Karpas-422 (cell line): ENCODE measurements around the gene LRRC4B. TPM values are rescaled to one million over a fixed set of nuclear protein-coding genes. Genes with fewer than 3 reads are reported as not detected.

Source experiments
- DNase-seq: peaks from one replicate; pipeline ENCODE4 v3.0.0-alpha.2; 2015
- H2AFZ ChIP-seq: fragments of 200-600 bp; sonication (generic); 2 replicates; pipeline ENCODE4 v1.6.1; 2014; ENCODE audit warnings: antibody characterized with exemption, low read length, mixed read lengths
- H3K27ac ChIP-seq: fragments of 200-600 bp; sonication (generic); 2 replicates; pipeline ENCODE4 v1.5.1; 2014; ENCODE audit warnings: mild to moderate bottlenecking, low read length, moderate library complexity
- H3K27me3 ChIP-seq: fragments of 200-600 bp; sonication (generic); 2 replicates; pipeline ENCODE4 v1.6.1; 2014; ENCODE audit warnings: low read length, mixed read lengths
- H3K36me3 ChIP-seq: fragments of 200-600 bp; sonication (generic); 2 replicates; pipeline ENCODE4 v1.6.1; 2014; ENCODE audit warnings: low read length, mixed read lengths; ENCODE audit not compliant: insufficient read depth
- H3K4me1 ChIP-seq: fragments of 200-600 bp; sonication (generic); 2 replicates; pipeline ENCODE4 v1.6.1; 2014; ENCODE audit warnings: mild to moderate bottlenecking, low read length, mixed read lengths
- H3K4me2 ChIP-seq: fragments of 200-600 bp; sonication (generic); 2 replicates; pipeline ENCODE4 v1.6.1; 2014; ENCODE audit warnings: low read length, low read depth, mild to moderate bottlenecking; ENCODE audit not compliant: poor library complexity, severe bottlenecking
- H3K4me3 ChIP-seq: fragments of 200-600 bp; sonication (generic); 2 replicates; pipeline ENCODE4 v1.5.1; 2014; ENCODE audit warnings: mild to moderate bottlenecking, antibody characterized with exemption, low read length, mixed read lengths
- H3K79me2 ChIP-seq: fragments of 200-600 bp; sonication (generic); 2 replicates; pipeline ENCODE4 v1.6.1; 2014; ENCODE audit warnings: mild to moderate bottlenecking, low read length, mixed read lengths
- H3K9ac ChIP-seq: fragments of 200-600 bp; sonication (generic); 2 replicates; pipeline ENCODE4 v1.6.0; 2014; ENCODE audit warnings: low read length
- H3K9me2 ChIP-seq: fragments of 200-600 bp; sonication (generic), shearing (Covaris generic); replicated peaks from 2 replicates; pipeline ENCODE4 v1.6.0; 2014; ENCODE audit warnings: mild to moderate bottlenecking, low read length, moderate library complexity; ENCODE audit not compliant: insufficient read depth
- H3K9me3 ChIP-seq: fragments of 300-700, 200-600 bp; sonication (generic); 2 replicates; pipeline ENCODE4 v1.6.1; 2014; ENCODE audit warnings: low read length, mixed read lengths
- H4K20me1 ChIP-seq: fragments of 200-600 bp; sonication (generic); 2 replicates; pipeline ENCODE4 v1.6.1; 2014; ENCODE audit warnings: mild to moderate bottlenecking, antibody characterized with exemption, low read length, low read depth; ENCODE audit not compliant: insufficient read depth
- total RNA-seq: library from RNA; depleted of rRNA; stranded (reverse); fragments of >200 nt; shearing (Covaris generic); gene quantifications from 2 replicates; pipeline ENCODE4 v1.2.3, GENCODE V29; 2014; ENCODE audit warnings: low replicate concordance

LRRC4B gene
- total RNA-seq, 1 experiment from 2014 or later: not detected

DNA sequence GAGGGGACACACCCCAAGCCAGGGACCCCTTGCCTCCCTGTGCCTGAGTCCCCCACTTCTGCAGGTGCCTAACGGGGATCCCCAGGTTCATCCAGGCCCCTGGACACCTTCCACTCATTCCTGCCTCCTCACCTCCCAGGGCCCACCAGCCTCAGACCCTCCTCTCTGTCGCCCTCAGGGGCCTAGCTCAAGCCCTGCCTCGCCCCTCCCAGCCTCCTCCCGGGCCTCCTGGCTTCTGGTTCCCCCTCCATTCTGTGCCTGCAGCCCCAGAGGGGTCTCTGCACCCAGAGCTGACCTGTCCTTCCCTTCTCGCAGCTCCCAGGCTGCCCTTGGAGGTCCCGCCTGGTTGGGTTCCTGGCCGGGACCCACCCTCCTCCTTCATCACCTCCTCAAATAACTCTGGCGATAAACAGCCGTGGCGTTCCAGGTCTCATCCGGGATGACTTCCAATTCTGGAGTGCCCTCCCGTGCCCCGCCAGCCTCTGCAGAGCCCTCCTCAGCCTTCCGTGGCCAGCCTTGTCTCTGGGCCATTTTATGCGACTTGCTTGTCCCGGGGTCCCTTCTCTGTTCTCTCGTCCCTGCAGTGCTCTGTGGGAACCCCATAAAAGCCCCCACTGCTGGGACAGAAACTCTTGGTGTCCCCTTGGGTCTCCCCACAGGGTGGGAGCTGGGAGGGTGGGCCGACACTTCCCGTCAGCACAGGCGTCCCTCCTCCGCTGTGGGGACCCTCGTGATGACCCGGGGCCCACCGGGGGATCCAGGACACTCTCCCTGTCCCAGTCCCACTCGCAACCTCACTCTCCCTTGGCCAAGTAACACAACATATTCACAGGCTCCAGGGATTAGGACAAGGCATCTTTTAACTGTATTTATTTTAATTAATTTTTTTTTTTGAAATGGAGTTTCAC lies 66.4 kb downstream of the LRRC4B start:
- H3K79me2 ChIP-seq: no peaks in the 10 kb centered on the region
- no peaks in the 10 kb centered on the region for H3K9me3 ChIP-seq
- H3K4me2 ChIP-seq: no peak overlapping the region
- DNase-seq: no peak
- H3K4me1 ChIP-seq: peaks cover 15% of the 10 kb centered on the region
- H4K20me1 ChIP-seq: no peaks in the 10 kb centered on the region
- H3K9me2 ChIP-seq: no peaks in the 10 kb centered on the region
- no peak overlapping the region for H3K9ac ChIP-seq
- no peaks in the 10 kb centered on the region for H3K36me3 ChIP-seq
- H3K4me3 ChIP-seq: no peak overlapping the region
- H3K27ac ChIP-seq: no peak overlapping the region
- H3K27me3 ChIP-seq: no peaks in the 10 kb centered on the region
- H2AFZ ChIP-seq: no peak overlapping the region

GRCh38 chr19:50501186-50501567 lies 67.1 kb downstream of the LRRC4B start:
- H3K27ac ChIP-seq: no peak overlapping the region
- no peak for DNase-seq
- no peaks in the 10 kb centered on the region for H4K20me1 ChIP-seq
- H3K4me2 ChIP-seq: no peak overlapping the region
- H3K9me3 ChIP-seq: no peaks in the 10 kb centered on the region
- no peaks in the 10 kb centered on the region for H3K79me2 ChIP-seq
- H3K4me3 ChIP-seq: no peak overlapping the region
- no peaks in the 10 kb centered on the region for H3K27me3 ChIP-seq
- no peak overlapping the region for H3K9ac ChIP-seq
- no peaks in the 10 kb centered on the region for H3K36me3 ChIP-seq
- H3K9me2 ChIP-seq: no peaks in the 10 kb centered on the region
- H3K4me1 ChIP-seq: peaks cover 15% of the 10 kb centered on the region
- H2AFZ ChIP-seq: no peak overlapping the region

DNA sequence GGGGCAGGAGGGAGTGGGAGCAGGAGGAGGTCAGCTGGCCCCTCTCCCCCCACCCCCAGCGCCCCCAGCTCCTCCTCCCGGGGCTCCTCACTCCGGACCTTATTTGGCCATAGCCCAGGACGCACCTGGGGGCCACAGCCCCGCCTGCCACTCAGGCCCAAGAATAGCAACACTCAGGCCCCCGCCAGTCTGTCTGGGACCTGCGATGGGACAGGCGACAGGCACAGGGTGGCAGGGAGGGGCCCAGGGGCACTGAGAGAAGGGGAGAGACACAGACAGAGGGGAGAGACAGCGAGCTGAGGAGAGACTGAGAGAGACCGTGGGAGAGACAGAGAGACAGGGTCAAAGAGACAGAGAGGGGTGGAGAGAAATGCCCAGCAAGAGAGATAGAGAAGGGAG lies 67.5 kb downstream of the LRRC4B start:
- H3K9ac ChIP-seq: no peak overlapping the region
- no peak overlapping the region for H3K27ac ChIP-seq
- H4K20me1 ChIP-seq: no peaks in the 10 kb centered on the region
- DNase-seq: no peak
- H3K4me2 ChIP-seq: no peak overlapping the region
- no peaks in the 10 kb centered on the region for H3K79me2 ChIP-seq
- no peaks in the 10 kb centered on the region for H3K36me3 ChIP-seq
- H3K9me3 ChIP-seq: no peaks in the 10 kb centered on the region
- no peaks in the 10 kb centered on the region for H3K9me2 ChIP-seq
- H3K27me3 ChIP-seq: no peaks in the 10 kb centered on the region
- H2AFZ ChIP-seq: no peak overlapping the region
- peaks cover 15% of the 10 kb centered on the region for H3K4me1 ChIP-seq
- H3K4me3 ChIP-seq: no peak overlapping the region

- peaks cover 15% of the 10 kb centered on the region for H3K4me1 ChIP-seq
- H3K9ac ChIP-seq: no peak overlapping the region
- H3K9me2 ChIP-seq: no peaks in the 10 kb centered on the region
- H2AFZ ChIP-seq: no peak overlapping the region
- peak; percentile 78 for DNase-seq
- no peaks in the 10 kb centered on the region for H3K36me3 ChIP-seq
- H3K27ac ChIP-seq: no peak overlapping the region
- peak overlapping the region; percentile 21 for H3K4me2 ChIP-seq
- H4K20me1 ChIP-seq: no peaks in the 10 kb centered on the region
- no peaks in the 10 kb centered on the region for H3K9me3 ChIP-seq
- H3K27me3 ChIP-seq: no peaks in the 10 kb centered on the region
- H3K79me2 ChIP-seq: no peaks in the 10 kb centered on the region
- H3K4me3 ChIP-seq: no peak overlapping the region
These were observed 68.0 kb downstream of the LRRC4B start for GRCh38 chr19:50500060-50500752.

DNA sequence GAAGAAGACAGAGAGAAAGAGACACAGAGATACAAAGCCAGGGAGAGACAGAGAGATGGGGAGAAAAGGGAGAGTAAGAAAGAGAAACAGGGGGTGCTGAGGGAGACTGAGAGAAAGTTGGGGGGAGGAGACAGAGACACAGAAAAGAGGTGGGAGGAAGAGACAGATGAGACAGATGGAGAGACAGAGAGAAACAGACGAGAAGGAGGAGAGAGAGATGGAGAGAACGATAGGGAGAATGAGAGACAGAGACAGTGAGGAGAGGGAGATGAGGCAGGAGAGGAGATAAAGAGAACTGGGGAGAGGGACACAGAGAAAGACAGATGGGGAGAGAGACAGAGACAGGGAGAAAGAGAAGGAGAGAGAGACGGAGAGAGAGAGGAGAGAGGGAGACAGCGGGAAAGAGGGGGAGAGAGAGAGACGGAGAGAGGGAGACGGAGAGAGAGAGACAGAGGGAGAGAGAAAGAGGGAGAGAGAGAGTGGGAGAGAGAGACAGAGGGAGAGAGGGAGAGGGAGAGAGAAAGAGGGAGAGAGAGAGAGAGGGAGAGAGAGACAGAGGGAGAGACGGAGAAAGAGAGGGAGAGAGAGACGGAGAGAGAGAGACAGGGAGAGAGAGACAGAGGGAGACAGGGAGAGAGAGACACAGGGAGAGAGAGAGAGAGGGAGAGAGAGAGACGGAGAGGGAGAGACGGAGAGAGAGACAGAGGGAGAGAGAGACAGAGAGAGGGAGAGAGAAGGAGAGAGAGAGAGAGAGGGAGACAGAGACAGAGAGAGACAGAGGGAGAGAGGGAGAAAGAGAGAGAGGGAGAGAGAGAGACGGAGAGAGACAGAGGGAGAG lies 69.8 kb downstream of the LRRC4B start:
- H4K20me1 ChIP-seq: no peaks in the 10 kb centered on the region
- H2AFZ ChIP-seq: no peak overlapping the region
- no peak overlapping the region for H3K9ac ChIP-seq
- H3K9me2 ChIP-seq: no peaks in the 10 kb centered on the region
- H3K4me3 ChIP-seq: no peak overlapping the region
- no peaks in the 10 kb centered on the region for H3K9me3 ChIP-seq
- no peak overlapping the region for H3K27ac ChIP-seq
- H3K27me3 ChIP-seq: no peaks in the 10 kb centered on the region
- H3K79me2 ChIP-seq: no peaks in the 10 kb centered on the region
- DNase-seq: no peak
- peaks cover 15% of the 10 kb centered on the region for H3K4me1 ChIP-seq
- no peaks in the 10 kb centered on the region for H3K36me3 ChIP-seq
- H3K4me2 ChIP-seq: no peak overlapping the region

DNA sequence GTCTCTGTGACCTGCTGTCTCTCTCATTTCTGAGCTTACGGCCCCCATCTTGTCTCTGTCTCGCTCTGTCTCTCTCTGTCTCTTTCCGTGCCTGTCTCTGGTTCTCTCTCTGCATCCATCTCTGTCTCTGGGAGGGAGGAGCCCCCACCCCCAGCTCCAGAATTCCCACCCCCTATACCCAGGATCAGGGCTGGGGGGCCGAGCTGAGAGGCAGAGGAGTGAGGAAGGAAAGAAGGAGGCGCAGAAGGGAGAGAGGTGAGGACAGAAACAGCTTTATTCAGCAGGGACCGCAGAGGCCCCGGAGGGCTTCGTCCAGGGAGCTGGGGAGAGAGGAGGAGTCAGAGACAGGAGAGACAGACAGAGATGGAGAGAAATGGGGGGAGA lies 71.2 kb downstream of the LRRC4B start:
- Histone ChIP-seq H3K27me3 (no peaks in the 10 kb centered on the region), H3K9ac (no peak overlapping the region), H3K9me2 (no peaks in the 10 kb centered on the region), H3K79me2 (no peaks in the 10 kb centered on the region), H3K4me3 (no peak overlapping the region), H4K20me1 (no peaks in the 10 kb centered on the region), H2AFZ (no peak overlapping the region), H3K9me3 (no peaks in the 10 kb centered on the region), H3K4me1 (peaks cover 20% of the 10 kb centered on the region), H3K4me2 (no peak overlapping the region), H3K27ac (no peak overlapping the region), H3K36me3 (no peaks in the 10 kb centered on the region)
- DNase-seq: no peak

DNA sequence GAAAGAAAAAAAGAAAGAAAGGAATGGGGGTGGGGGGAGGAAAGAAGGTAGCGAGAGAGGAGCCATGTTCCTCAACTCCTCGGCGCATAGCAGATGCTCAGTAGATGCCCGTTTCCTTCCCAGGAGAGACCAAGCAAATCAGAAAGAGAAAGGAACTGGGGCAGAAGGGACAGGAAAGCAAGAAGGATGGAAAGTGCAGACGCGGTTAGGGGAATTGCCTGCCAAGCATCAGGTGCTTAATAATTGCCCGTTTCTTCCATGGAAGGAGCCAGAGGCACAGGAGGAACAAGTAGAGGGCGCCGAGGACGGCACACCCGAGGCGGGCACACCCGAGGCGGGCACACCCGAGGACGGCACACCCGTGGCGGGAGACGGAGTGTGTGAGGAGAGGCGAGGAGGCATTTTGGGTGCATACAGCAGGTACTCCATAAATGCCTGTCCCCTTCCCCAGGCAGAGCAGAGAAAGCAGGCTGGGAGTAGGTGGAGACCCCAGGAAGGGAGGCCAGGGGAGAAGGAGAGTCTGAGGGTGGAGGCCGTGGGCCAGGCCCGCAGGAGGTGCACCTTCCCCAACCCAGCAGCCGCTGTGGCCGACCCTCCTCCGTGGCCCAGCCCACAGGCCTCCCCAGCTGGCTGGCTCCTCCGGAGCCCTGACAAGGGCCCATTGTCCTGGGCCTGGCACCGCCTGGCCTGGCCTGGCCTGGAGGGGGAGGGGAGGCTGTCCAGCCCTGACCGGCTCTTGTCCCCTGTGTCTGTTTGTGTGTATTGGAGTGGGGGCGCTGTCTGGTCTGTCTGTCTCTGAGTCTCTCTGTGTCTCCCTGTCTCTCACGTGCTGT lies 71.8 kb downstream of the LRRC4B start:
- H3K4me2 ChIP-seq: no peak overlapping the region
- DNase-seq: no peak

More for the DNA sequence above, 71.8 kb downstream of the LRRC4B start:
- Histone ChIP-seq H3K9ac (no peak overlapping the region), H3K27ac (no peak overlapping the region), H3K9me3 (no peaks in the 10 kb centered on the region), H3K9me2 (no peaks in the 10 kb centered on the region), H3K4me3 (no peak overlapping the region), H3K4me1 (peaks cover 24% of the 10 kb centered on the region), H3K36me3 (no peaks in the 10 kb centered on the region), H2AFZ (no peak overlapping the region), H4K20me1 (no peaks in the 10 kb centered on the region), H3K27me3 (no peaks in the 10 kb centered on the region), H3K79me2 (no peaks in the 10 kb centered on the region)
